ENCODE measurements around the gene STAT2.
A peak's percentile ranks its signal among the peaks of the same experiment; 100 is the strongest.
"Not testable (repeated sequence)": the region's sequence is repeated elsewhere in the genome, so short reads cannot be mapped to it uniquely, and the experiment has no call there.

STAT2 gene

DNA sequence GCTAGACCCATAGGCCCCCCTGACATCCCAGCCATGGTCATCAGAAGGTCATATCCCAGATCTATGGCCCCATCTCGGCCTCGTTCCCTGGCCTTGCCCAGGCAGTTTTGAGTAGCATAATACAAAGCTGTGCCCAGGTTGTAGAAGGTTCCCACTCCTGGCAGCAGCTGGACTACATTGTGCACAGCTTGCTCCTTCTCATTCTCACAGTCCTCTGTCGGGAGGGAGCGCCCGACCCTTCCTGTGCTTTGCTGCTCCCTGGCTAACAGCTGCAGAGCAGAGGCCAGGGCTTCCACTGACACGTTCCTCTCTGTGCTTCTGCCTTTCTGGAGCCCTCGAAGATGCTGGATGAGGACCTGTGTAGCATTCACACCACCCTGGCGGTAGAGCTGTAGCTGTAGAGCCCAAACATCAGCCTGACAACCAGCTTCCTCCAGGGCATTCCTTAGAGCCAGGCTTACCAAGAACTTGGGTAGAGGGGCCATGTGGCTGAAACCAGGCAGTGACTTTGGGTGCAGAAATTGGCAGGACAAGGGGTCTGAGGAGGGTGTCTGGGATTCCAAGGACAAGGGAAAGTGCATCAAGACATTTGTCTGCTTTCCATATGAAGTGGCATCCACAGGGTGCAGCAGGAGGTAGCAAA is 1.7 kb upstream of the STAT2 start:
- no peak for DNase-seq

DNA sequence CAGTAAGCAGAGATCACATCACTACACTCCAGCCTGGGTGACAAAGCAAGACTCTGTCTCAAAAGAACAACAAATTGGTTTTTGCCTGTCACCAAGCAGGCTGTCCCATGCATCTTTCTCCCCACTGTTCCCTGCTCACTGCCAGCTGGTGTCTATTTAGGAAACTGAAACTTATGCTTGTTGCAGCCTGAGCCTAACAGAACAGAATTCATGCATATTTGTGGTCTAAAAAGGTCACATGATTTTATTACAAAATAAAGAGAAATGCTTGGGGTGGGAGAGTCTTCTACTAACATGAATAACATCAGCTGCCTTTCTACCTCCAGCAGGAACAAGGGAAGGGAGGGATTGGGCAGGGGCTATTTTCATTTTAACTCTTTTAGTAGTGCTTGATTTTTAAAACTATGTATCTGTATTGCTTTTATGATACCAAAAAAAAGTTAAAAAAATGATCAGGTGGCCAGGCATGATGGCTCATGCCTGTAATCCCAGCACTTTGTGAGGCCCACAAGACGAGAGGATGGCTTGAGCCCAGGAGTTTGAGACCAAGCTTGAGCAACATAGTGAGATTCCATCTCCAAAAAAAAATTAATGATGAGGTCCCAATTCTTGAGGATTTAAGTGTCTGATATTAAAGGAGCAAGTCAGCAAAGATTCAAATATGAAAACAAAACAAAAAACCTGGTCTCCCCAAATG is 923 bp downstream of the STAT2 start:
- DNase-seq = no peak

DNA sequence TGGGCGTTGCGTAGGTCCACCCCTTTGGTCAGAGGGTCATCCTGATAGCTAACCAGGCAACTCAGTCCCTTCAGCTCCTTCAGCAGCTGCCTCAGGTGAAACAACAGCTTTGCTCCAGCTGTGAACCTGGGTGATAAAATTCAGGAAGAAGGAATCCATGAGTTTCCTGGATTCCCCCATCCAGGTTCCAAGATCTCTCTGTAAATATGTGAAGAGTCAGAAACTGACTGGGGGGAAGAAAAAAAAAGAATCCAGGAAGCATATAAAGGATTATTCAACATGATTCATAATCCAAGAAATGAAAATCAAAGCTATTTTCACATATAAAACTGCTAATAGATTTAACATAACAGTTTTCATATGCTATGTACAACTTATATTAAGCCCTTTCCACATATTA is 8.6 kb downstream of the STAT2 start:
- DNase-seq = no peak

DNA sequence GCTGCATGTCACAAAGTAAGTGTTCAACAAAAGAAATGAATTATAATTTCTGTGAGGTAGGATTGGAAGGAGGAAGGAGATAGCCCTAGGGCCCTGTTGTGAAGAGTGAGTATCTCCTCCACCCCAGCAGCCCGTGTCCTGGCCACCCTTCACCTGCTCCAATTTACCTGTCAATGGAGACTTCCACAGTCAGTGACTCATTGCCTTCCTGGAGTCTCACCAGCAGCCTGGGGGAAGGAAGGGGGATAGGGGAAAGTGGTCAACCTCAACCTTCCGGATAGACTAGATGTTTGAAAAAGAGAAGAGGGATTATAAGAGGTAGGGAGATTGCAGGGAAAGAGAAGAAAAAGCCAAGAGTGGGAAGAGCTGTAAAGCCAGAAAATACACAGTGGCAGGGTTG is 9.2 kb downstream of the STAT2 start:
- no peak for DNase-seq

DNA sequence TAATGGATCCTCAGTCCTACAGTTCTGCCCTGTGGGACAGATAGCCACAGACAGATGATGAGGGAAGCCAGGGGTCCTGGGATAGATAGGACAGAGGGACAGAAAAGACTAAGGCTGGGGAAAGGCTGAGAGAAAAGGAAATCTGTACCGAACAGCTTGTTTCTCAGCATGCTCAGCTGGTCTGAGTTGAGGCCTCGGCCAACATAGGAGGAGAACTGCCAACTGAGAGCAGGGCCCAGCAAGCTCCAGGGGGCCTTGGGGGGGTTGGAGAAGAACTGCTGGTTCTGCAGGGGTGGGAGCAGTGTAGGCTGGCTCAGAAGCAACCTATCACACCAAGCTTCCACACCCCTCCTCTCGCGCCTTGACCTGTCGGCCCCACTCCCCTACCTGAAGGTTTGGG is 11.1 kb downstream of the STAT2 start:
- no peak for DNase-seq

DNA sequence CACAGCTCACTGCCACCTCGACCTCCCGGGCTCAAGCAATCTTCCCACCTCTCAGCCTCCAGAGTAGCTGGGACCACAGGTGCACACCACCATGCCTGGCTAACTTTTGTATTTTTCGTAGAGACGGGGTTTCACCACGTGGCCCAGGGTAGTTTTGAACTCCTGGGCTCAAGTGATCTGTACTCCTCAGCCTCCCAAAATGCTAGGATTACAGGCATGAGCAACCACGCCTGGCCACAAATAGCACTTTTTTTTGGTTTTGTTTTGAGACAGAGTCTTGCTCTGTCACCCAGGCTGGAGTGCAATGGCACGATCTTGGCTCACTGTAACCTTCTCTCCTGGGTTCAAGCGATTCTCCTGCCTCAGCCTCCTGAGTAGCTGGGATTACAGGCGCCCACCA is 12.7 kb downstream of the STAT2 start:
- not testable (repeated sequence) for DNase-seq

DNA sequence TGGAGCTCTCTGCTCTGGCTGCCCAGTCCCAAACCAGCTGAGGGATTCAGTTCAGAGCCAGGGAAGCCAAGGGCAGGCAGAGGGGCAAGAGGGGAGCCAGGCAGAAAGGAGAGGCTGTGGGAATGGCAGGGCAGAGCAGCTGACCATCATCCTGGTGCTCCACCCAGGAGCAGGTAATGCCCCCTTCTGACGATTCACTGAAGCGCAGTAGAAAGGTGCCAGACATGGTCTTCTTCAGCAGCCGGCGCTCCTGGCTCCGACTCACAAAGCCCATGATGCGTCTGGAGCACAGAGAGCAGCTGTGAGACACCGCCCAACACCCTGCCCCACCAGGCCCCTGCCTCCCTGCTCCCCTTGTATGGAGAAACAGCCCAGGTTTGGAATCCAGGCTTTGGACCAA is 13.2 kb downstream of the STAT2 start:
- no peak for DNase-seq

DNA sequence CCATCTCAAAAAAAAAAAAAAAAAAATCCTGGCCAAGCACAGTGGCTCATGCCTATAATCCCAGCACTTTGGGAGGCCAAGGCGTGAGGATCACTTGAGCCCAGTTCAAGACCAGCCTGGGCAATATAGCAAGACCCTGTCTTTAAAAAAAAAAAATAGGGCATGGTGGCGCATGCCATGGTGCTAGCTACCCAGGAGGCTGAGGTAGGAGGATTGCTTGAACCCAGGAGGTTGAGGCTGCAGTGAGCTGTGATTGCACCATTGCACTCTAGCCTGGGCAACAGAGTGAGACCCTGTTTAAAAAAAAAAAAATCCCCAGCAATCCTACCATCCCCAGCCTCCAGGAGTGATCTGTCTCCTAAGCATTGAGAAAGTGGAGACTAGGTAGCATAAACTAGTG is 17.6 kb downstream of the STAT2 start:
- DNase-seq = not testable (repeated sequence)

DNA sequence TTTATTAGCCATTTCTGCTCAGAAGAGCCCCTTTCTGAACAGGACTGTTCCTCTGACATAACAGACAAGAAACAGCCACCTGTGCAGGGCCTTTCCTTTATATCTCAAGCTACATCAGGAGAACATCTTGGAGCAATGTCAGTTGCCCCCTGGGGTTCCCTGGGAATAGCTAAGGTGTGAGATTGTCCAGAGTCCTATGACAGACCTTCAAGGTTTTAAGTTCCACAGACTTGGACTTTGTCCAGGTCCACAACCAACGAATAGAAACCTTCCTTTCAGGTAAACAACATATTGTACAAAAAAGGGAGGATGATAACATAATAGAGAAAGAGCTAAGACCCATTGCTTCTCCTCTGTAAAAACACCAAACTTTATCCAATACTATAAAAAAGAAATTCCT is 18.3 kb downstream of the STAT2 start:
- no peak for DNase-seq

DNA sequence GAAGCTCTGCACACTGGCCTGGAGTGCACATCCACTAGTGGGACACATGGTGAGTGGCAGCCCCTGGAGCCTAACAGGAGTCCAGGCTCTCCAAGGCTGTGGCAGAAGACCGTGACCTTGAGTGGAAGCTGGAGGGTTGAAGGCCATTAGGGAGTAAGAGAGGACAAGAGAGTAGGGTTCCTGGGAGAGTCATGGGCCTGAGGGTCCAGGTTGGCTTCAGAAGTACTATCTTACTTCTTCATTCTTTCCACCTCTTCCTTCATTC is 20.8 kb downstream of the STAT2 start:
- DNase-seq = no peak

DNA sequence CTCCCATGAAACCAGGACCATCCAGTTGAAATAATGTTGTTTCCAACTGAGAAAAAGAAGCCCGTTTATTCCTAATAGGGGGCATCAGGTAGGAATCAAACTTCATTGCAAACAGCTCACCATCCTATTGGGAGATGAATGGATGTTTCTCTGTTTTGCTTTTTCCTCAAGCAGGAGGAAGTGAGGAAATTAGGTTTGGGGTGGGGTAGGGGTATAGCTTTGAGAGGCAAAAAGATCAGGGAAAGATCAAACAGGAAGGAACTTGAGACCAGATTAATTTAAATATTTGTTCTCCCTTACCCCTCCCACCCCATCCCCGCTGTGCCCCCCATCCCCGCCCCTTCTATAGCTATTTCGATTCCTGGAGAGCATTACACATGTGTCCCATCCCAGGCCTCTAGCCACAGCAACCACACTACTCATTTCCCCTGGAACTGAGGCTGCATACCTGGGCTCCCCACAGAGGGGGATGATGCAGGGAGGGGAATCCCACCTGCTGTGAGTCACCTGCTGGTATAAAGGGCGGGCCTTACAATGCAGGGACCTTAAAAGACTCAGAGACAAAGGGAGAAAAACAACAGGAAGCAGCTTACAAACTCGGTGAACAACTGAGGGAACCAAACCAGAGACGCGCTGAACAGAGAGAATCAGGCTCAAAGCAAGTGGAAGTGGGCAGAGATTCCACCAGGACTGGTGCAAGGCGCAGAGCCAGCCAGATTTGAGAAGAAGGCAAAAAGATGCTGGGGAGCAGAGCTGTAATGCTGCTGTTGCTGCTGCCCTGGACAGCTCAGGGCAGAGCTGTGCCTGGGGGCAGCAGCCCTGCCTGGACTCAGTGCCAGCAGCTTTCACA is 21.4 kb downstream of the STAT2 start, which contains the start of gene IL23A:
Gene IL23A (plus strand): TSS at position 577 of the 850 bp plus-strand sequence. CDS start 161 bp downstream, at position 738.
- DNase-seq = peak; percentile 45 to 47

DNA sequence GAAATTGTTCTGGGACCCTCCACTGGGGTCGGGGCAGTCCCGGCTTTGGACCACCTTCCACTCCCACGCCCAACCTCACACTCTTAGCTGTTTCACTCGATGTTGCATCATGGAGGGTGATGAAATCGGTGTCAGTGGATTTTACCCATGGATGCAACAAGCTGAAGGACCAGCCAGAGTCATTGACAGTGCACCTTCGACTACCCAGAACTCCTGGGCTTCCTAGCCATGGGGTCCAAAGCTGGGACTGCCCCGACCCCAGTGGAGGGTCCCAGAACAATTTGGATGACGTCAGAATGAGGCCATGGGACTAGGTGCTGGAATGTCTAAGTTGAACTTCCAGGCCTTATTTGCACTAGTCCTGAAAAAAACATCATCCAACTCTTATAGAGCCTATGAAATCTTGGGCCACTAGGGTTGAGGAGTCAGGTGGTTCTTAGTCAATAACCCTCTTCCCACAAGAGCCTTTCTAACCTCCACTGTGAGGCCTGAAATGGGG is 22.1 kb downstream of the STAT2 start:
- no peak for DNase-seq

DNA sequence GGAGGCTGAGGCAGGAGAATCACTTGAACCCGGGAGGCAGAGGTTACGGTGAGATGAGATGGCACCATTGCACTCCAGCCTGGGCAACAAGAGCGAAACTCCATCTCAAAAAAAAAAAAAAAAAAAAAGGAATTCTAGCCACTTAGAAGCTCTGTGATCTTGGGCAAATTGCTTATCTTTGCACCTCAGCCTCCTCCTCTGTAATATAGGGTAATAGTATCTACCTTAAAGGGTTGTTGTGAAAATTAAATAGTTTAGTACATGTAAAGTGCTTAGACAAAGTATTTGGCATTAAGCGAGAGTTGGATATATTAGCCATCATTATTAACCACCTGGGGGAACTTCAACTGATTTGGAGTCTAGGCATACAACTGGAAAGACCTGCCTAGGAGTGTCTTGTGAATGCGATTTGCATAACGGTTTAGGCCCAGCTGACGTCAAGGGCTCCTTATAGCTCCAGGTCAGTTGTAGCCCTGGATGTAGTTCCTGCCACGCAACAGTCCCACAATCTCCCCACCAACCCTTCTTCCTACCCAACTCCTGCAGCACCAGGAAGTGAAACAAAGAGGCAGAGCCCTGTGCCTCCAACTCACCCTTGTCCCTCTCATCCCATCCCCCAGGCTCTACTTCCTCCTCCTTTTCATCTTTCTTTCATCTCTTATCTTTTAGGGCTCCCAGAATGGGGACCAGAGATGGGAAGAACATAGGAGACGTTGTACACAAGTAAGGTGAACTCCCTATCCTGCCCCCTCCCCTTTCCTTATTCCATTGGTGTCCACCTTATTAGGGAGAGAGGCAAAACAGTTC is 23.3 kb downstream of the STAT2 start:
- no peak for DNase-seq

DNA sequence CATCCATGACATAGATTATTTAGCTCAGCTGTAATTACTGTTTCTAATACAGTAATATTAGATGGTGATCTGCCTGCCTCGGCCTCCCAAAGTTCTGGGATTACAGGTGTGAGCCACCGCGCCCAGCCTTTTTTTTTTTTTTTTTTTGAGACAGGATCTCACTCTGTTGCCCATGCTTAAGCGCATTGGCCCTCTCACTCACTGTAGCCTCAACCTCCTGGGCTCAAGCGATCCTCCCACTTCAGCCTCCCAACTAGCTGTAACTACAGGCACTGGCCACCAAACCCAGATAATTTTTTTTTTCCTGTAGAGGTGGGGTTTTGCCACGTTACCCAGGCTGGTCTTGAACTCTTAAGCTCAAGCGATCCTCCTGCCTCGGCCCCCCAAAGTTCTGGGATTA is 24.4 kb downstream of the STAT2 start:
- DNase-seq = not testable (repeated sequence)

DNA sequence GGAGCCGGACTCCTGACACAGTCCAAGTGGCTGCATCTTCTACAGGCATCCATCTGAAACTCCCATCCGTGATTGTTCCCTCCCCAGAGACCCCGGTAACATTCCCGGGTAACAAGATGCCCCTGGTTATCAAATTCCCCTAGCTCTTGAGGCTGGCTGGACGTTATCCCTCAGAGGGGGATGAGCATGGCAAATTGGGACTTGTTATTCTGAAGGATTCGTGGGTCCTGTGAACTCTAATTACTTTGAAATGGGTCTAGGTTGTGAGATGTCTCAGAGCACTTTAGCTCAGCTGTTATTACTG is 25.5 kb downstream of the STAT2 start:
- no peak for DNase-seq

DNA sequence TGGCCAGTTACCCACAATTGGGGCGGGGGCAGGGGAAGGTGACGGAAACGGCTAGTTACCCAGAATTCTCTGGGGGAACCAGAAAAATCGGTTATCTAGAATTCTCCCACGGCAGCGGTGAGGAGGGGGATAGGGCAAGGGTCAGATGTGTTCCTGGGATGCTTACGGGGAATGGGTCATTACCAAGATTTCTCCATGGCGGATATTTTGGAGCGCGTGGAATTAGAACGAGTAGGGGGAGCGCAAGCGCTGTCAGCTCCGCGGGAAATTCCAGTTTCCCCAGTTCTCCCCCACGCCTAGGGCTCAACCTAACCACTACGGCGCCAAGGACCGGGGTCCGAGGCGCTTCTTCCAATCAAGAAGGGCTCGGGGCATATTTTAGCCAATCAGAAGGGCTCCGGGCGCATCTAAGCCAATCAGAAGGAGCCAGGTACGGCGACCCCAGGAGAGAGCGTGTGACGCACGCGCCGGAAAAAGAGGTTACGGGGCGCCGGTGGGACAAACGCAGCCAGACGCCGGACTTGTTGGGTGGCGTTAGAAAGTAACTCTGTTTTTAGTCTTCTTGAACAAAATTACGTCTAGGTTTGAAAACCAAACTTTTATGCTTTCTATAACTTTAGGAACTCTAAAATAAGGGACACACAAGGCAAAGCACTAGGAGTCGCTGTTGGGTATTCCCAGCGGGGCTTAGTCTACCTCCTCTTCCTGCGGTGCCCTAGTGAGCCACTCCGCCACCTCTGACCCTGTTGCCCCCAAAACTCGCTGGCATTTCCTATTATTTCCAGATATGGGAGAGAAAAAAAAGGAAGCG is 26.0 kb downstream of the STAT2 start, which contains the start of gene PAN2:
Gene PAN2 (minus strand): TSS at position 322 of the 811 bp plus-strand sequence. CDS start 906 bp downstream, outside the sequence.
- peak; percentile 97 to 99 for DNase-seq

DNA sequence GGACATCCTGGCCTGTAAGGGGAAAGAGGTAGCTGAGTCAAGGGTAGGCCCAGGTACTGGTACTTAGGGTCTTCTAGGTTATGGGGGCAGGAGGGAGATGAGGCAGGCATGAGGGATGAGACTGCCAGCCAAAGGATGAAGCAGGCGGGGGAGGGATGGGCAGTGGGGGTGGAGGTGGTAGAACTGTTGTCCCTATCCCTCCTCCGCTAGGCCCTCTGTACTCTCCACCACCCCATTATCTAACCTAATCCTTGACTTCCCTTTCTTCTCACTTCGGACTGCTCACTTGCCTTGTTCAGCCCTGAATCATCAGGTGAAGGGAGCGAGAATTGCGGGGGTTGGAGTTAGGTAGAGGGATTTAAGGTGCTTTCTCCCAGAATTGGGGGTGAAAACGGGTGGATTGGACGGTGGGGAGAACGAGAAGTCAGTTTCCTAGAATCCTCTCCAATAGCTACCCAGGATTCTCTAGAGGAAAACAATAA is 26.7 kb downstream of the STAT2 start:
- no peak for DNase-seq

DNA sequence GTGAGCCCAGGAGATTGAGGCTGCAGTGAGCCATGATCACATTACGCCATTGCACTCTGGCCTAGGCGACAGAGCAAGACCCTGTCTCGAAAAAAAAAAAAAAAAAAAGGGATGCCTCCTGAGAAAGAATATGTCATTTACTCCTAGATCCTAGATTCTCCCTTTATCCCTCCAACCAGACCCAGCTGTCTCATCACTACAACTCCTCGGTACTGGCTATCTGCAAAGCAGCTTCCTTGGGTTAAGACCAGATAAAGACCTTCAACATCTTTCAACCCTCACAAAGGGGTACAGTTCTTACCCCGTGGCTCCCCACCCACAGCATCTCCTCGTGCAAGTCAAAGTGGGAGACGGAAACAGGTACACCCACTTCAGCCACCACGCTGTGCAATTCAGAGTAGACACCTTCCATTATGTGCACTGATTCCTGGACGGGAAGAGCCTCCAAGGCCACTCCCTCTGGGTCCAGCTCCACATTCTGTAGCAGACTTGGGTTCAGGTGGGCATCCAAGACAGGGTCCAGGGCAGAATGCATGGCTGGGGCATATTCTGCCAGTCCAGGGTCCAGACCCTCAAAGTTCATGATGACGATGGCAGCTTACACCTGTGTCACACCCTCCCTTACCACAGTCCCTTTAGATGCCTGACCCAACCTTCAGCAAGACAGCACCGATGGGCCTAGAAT is 27.3 kb downstream of the STAT2 start:
- no peak for DNase-seq

DNA sequence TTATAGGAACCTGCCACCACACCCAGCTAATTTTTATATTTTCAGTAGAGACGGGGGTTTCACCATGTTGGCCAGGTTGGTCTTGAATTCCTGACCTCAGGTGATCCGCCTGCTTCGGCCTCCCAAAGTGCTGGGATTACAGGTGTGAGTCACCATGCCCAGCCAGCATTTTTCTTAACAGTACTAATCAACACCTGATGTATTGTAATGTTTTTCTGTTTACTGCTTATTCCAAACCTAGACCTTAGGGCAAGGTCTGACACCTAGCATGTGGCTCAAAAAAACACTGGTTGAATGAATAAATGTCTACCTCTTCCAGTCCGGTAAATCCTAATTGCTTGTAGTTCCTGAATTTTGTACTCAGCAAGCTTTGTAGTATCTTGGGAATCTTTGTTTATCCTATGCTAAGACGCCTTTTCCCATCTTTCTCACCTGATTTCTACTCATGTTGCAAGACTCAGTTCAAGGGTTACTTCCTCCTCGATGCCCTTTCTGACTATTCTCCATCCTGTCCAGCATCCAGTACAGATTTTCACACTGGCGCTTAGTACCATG is 28.9 kb downstream of the STAT2 start:
- no peak for DNase-seq

DNA sequence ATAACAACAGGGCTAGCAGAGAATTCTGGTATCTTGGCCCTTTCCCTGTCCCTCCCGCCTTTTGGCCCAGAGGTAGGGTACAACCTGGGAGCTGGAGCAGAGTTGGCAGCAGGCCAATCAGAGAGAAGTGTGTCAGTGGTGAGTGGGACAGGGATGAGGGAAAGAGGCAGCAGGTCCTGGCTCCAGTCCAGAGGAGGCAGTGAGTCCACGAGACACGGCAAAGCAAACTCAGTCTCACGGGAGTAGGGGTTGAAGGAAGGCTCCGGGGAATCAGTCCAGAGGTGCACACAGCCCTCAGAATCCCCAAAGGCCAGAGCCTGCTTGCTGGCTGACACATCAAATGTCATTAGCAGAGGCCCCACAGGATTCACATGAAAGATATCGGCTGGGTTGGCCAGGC is 33.4 kb downstream of the STAT2 start:
- peak in 1 of 2 experiments; percentile 8 for DNase-seq

DNA sequence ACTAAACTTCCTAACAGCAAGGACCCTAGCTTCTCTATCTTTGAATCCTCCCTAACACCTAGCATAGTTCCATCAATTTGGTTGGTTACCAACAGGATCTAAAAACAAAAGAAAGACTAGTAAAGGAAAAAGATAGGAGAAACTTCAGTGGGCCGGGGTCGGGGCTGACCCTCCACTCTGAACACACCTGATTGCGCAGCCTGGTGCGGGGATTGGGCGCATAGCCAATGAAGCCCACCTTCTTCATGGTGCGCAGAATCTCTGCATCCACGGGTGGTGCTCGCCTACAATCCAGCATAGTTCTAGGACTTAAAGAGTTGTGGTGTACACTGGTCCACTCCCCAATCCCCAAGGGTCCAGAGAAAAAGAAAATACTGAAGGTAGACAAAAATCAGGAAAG is 33.8 kb downstream of the STAT2 start:
- no peak for DNase-seq

All from NCI-H2081 (cell line).